HepG2 (cell line): ENCODE data around the gene ZSWIM6. TPM values are rescaled to one million over a fixed set of nuclear protein-coding genes. Genes with fewer than 3 reads are reported as not detected.

Source experiments
- ATAC-seq: fragments of 200-7000 bp; cut with Tn5 transposase; 3 replicates; pipeline ENCODE4 v1.9.1; 2020; ENCODE audit warnings: mild to moderate bottlenecking, moderate library complexity
- BruUV-seq: library from RNA; stranded (reverse); fragments of 400-500 nt; replicated peaks from 2 replicates; lab custom pipeline; 2021; lab: Mats Ljungman, UMichigan
- CTCF ChIA-PET: fragments of 300-600 bp; formaldehyde crosslinking; extraction: SDS; loops from one replicate; lab custom pipeline; 2021; ENCODE audit warnings: low total read pairs, inconsistent platforms, low intra/inter-chr PET ratio; lab: Yijun Ruan, JAX
- POLR2A ChIA-PET: fragments of 350-600 bp; sonication (Branson Sonifier 250); formaldehyde crosslinking; loops from one replicate; lab custom pipeline; 2020; ENCODE audit warnings: antibody characterized with exemption, inconsistent platforms; lab: Yijun Ruan, JAX
- DNase-seq: peaks from one replicate; pipeline ENCODE4 v3.0.0-alpha.2; 2015; ENCODE audit warnings: low spot score
- FAIRE-seq: peaks from 3 replicates; lab custom pipeline; 2011; peaks lifted over from hg19 to GRCh38; lab: Jason Lieb, UNC
- H2AFZ ChIP-seq: one replicate; pipeline ENCODE4 v1.6.1; 2011; ENCODE audit warnings: low read length, inconsistent platforms
- H3K27ac ChIP-seq: fragments of 300-600 bp; 3 replicates; pipeline ENCODE4 v1.8.0; 2011; ENCODE audit warnings: mixed run types, mild to moderate bottlenecking, mixed read lengths, low read length, inconsistent platforms; ENCODE audit not compliant: insufficient read depth; ENCODE audit errors: extremely low read length
- H3K27me3 ChIP-seq, 2 experiments: fragments of 200-600 bp in 1 of 2; 2 replicates in 1 of 2; 3 replicates in 1 of 2; pipeline versions ENCODE4 v1.6.0 to v1.8.0; 2011; ENCODE audit warnings: low read length in 2 of 2, mild to moderate bottlenecking in 2 of 2, moderate library complexity in 2 of 2, inconsistent platforms in 1 of 2; ENCODE audit not compliant: insufficient read depth in 2 of 2, control insufficient read depth in 1 of 2
- H3K36me3 ChIP-seq, 2 experiments: fragments of 200-600 bp in 1 of 2; replicated peaks in 1 of 2; 2 replicates in 1 of 2; 3 replicates in 1 of 2; pipeline versions ENCODE4 v1.5.1 to v1.8.0; 2011; ENCODE audit warnings: low read length in 2 of 2, inconsistent platforms in 1 of 2; ENCODE audit not compliant: insufficient read depth in 2 of 2, control insufficient read depth in 1 of 2
- H3K4me1 ChIP-seq: 2 replicates; pipeline ENCODE4 v1.5.1; 2012; ENCODE audit warnings: low read length, inconsistent platforms; ENCODE audit not compliant: insufficient read depth
- H3K4me2 ChIP-seq: 2 replicates; pipeline ENCODE4 v1.6.0; 2011; ENCODE audit warnings: low read depth, low read length, inconsistent platforms
- H3K4me3 ChIP-seq, 3 experiments: fragments of 200-600 bp in 1 of 3; sonication (generic), shearing (Covaris generic) in 1 of 3; replicated peaks in 1 of 3; 2 replicates each; pipeline ENCODE4 v1.5.1; 2011 to 2016; ENCODE audit warnings: low read length in 3 of 3, inconsistent platforms in 2 of 3, low read depth in 2 of 3, mild to moderate bottlenecking in 2 of 3, control low read depth in 1 of 3, mixed read lengths in 1 of 3; ENCODE audit not compliant: insufficient read depth in 1 of 3
- H3K79me2 ChIP-seq: one replicate; pipeline ENCODE4 v1.6.1; 2011; ENCODE audit warnings: low read length, inconsistent platforms; ENCODE audit not compliant: insufficient read depth
- H3K9ac ChIP-seq: 2 replicates; pipeline ENCODE4 v1.6.0; 2011; ENCODE audit warnings: mild to moderate bottlenecking, low read depth, low read length, inconsistent platforms; ENCODE audit not compliant: insufficient read depth
- H3K9me3 ChIP-seq: 2 replicates; pipeline ENCODE4 v1.5.1; 2012; ENCODE audit warnings: mild to moderate bottlenecking, low read length
- H4K20me1 ChIP-seq: 2 replicates; pipeline ENCODE4 v1.6.0; 2011; ENCODE audit warnings: inconsistent platforms, mild to moderate bottlenecking, low read length, moderate library complexity; ENCODE audit not compliant: insufficient read depth
- GTF2F1 ChIP-seq: fragments of 150-350 bp; IDR thresholded peaks from 2 replicates; pipeline ENCODE4 v1.6.1; 2014; ENCODE audit warnings: low read length
- KLF9 ChIP-seq: IDR thresholded peaks from 2 replicates; pipeline ENCODE4 v1.6.1; 2016; ENCODE audit warnings: low read depth
- PPARG ChIP-seq: conservative IDR thresholded peaks from 2 replicates; pipeline ENCODE4 v1.6.1; 2016; ENCODE audit warnings: missing biosample characterization, missing genetic modification reagents
- RELA ChIP-seq: sonication (generic); formaldehyde crosslinking; IDR thresholded peaks from 2 replicates; pipeline ENCODE4 v1.4.0; 2020; ENCODE audit warnings: missing genetic modification reagents
- SNAI1 ChIP-seq: sonication (generic); formaldehyde crosslinking; IDR thresholded peaks from 2 replicates; pipeline ENCODE4 v1.5.0; 2020; ENCODE audit warnings: mild to moderate bottlenecking, missing genetic modification reagents, borderline replicate concordance
- WIZ ChIP-seq: sonication (generic); formaldehyde crosslinking; IDR thresholded peaks from 2 replicates; pipeline ENCODE4 v1.5.1; 2020; ENCODE audit warnings: mild to moderate bottlenecking, missing genetic modification reagents
- ZNF567 ChIP-seq: sonication (generic); formaldehyde crosslinking; IDR thresholded peaks from 2 replicates; pipeline ENCODE4 v1.8.1; 2023; ENCODE audit warnings: mild to moderate bottlenecking, missing genetic modification reagents, borderline replicate concordance
- ZNF615 ChIP-seq: sonication (generic); formaldehyde crosslinking; IDR thresholded peaks from 2 replicates; pipeline ENCODE4 v1.5.0; 2020; ENCODE audit warnings: mild to moderate bottlenecking, missing genetic modification reagents, borderline replicate concordance
- ZNF672 ChIP-seq: sonication (generic); formaldehyde crosslinking; IDR thresholded peaks from 2 replicates; pipeline ENCODE4 v1.8.1; 2022; ENCODE audit warnings: missing genetic modification reagents
- ZSCAN12 ChIP-seq: sonication (generic); formaldehyde crosslinking; IDR thresholded peaks from 2 replicates; pipeline ENCODE4 v1.9.0; 2021; ENCODE audit warnings: mild to moderate bottlenecking, missing genetic modification reagents
- WGBS: methylation state at CpG from one replicate; pipeline ENCODE4 v1.1.6; 2017; ENCODE audit warnings: low lambda C conversion rate; 5-methylcytosine and 5-hydroxymethylcytosine counted together
- in situ Hi-C: cut with HindIII; loops from 2 replicates; pipeline ENCODE4 v1.10.0; 2017; ENCODE audit warnings: low pct_unique_long_range_greater_than_20kb; ENCODE audit not compliant: extremely low pct_ligation_motif_present
- intact Hi-C: fragments of 100-400 bp; cut with micrococcal nuclease; formaldehyde crosslinking; loops from one replicate; pipeline ENCODE4 v1.10.0; 2022; ENCODE audit not compliant: unreplicated experiment
- polyA plus RNA-seq, 8 experiments: library from polyadenylated mRNA; depleted of rRNA in 3 of 8; stranded (reverse) in 7 of 8; unstranded in 1 of 8; fragments of >200 nt; fragmentation: Illumina TruSeq in 4 of 8; extraction: Trizol in 4 of 8; gene quantifications; 2 replicates each; pipeline versions ENCODE4 v1.2.1 to v1.2.3, GENCODE V29; 2011 to 2016; ENCODE audit warnings: low read depth in 4 of 8, missing spikeins in 1 of 8, mixed read lengths in 1 of 8; ENCODE audit not compliant: insufficient read depth in 1 of 8
- total RNA-seq, 5 experiments: library from RNA; depleted of rRNA; stranded (reverse); fragments of >200 nt; fragmentation: Illumina TruSeq; extraction: Trizol; gene quantifications; 2 replicates each; pipeline ENCODE4 v1.2.3, GENCODE V29; 2016; ENCODE audit warnings: low read depth in 1 of 5
- TF ChIP-seq, protein P1 (sequence below), 2 experiments: fragments of 450-650 bp in 1 of 2; sonication (generic) in 1 of 2; formaldehyde crosslinking in 1 of 2; IDR thresholded peaks; 2 replicates each; pipeline versions ENCODE4 v1.6.1 to v1.8.0; 2016 to 2022; ENCODE audit warnings: antibody characterized with exemption in 1 of 2, mild to moderate bottlenecking in 1 of 2, missing genetic modification reagents in 1 of 2
- TF ChIP-seq, protein P2 (sequence below): sonication (generic); formaldehyde crosslinking; IDR thresholded peaks from 2 replicates; pipeline ENCODE4 v1.5.0; 2020; ENCODE audit warnings: missing genetic modification reagents
- TF ChIP-seq, protein P3 (sequence below): IDR thresholded peaks from 2 replicates; pipeline ENCODE4 v1.6.1; 2016; ENCODE audit warnings: low read depth, borderline replicate concordance
- TF ChIP-seq, protein P4 (sequence below): sonication (generic); formaldehyde crosslinking; IDR thresholded peaks from 2 replicates; pipeline ENCODE4 v1.8.1; 2023; ENCODE audit warnings: mild to moderate bottlenecking, inconsistent platforms, moderate library complexity, missing genetic modification reagents, borderline replicate concordance

Gene ZSWIM6
- total and polyA plus RNA-seq, 2 of the 13 experiments (the other 11 are each of a cell fraction or from before 2014, with no cell fraction given), result 0.82 to 1.9 TPM

DNA sequence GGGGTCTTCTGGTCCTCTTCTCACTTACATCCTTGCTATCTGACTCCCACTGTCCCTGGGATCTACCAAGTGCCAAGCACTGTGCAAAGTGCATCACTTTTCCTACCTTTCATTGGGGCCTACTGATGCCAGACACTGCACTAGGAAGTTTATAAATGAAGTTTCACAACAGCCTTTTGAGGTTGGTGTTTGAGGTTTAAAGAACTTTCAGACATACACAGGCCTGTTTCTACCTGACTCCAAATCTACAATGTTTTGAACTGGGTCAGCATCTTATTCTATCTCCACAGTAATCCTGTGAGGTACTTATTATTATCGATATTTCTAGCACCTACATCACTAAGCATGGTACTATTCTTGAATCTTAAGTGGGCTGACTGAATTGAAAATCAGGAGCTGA, 227.7 kb downstream of the ZSWIM6 start:
- Histone ChIP-seq H3K4me1 (no peaks in the 10 kb centered on the region), H3K9me3 (no peaks in the 10 kb centered on the region), H3K4me2 (no peak overlapping the region), H3K36me3 (no peaks in the 10 kb centered on the region), H3K27ac (no peak overlapping the region), H3K9ac (no peak overlapping the region), H3K27me3 (0 out of 5 replicates have a peak, but pooled peaks cover 0 to 2% of the 10 kb centered on the region in 2 experiments), H4K20me1 (no peaks in the 10 kb centered on the region), H3K4me3 (no peak overlapping the region), H2AFZ (no peak overlapping the region), H3K79me2 (no peaks in the 10 kb centered on the region)
- ATAC-seq, result no peak
- ChIA-PET CTCF (no interaction called here), POLR2A (no interaction called here)
- DNase-seq, result no peak
- FAIRE-seq, result no peak
- in situ Hi-C loops, result no loop called here
- WGBS, result 0% methylated on average over 1 of the region's 1 CpG
- no TSS peak for BruUV-seq
- intact Hi-C loops, result no loop called here
- TF ChIP-seq, protein P1, sequence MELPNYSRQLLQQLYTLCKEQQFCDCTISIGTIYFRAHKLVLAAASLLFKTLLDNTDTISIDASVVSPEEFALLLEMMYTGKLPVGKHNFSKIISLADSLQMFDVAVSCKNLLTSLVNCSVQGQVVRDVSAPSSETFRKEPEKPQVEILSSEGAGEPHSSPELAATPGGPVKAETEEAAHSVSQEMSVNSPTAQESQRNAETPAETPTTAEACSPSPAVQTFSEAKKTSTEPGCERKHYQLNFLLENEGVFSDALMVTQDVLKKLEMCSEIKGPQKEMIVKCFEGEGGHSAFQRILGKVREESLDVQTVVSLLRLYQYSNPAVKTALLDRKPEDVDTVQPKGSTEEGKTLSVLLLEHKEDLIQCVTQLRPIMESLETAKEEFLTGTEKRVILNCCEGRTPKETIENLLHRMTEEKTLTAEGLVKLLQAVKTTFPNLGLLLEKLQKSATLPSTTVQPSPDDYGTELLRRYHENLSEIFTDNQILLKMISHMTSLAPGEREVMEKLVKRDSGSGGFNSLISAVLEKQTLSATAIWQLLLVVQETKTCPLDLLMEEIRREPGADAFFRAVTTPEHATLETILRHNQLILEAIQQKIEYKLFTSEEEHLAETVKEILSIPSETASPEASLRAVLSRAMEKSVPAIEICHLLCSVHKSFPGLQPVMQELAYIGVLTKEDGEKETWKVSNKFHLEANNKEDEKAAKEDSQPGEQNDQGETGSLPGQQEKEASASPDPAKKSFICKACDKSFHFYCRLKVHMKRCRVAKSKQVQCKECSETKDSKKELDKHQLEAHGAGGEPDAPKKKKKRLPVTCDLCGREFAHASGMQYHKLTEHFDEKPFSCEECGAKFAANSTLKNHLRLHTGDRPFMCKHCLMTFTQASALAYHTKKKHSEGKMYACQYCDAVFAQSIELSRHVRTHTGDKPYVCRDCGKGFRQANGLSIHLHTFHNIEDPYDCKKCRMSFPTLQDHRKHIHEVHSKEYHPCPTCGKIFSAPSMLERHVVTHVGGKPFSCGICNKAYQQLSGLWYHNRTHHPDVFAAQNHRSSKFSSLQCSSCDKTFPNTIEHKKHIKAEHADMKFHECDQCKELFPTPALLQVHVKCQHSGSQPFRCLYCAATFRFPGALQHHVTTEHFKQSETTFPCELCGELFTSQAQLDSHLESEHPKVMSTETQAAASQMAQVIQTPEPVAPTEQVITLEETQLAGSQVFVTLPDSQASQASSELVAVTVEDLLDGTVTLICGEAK (IDR thresholded peaks at IDR 0.05), result no peak
- TF ChIP-seq, protein P1 (CRISPR knock-in tag; IDR thresholded peaks at IDR 0.05), result no peak
- TF ChIP-seq ZNF615 (CRISPR knock-in tag), result no peak
- TF ChIP-seq WIZ (CRISPR knock-in tag), result no peak
- no peak for TF ChIP-seq RELA (CRISPR knock-in tag)
- no peak for TF ChIP-seq SNAI1 (CRISPR knock-in tag)
- no peak for TF ChIP-seq ZNF567 (CRISPR knock-in tag)
- TF ChIP-seq KLF9 (CRISPR knock-in tag), result no peak
- TF ChIP-seq PPARG (CRISPR knock-in tag), result no peak
- TF ChIP-seq, protein P2, sequence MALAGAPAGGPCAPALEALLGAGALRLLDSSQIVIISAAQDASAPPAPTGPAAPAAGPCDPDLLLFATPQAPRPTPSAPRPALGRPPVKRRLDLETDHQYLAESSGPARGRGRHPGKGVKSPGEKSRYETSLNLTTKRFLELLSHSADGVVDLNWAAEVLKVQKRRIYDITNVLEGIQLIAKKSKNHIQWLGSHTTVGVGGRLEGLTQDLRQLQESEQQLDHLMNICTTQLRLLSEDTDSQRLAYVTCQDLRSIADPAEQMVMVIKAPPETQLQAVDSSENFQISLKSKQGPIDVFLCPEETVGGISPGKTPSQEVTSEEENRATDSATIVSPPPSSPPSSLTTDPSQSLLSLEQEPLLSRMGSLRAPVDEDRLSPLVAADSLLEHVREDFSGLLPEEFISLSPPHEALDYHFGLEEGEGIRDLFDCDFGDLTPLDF (CRISPR knock-in tag), result no peak
- no peak for TF ChIP-seq ZSCAN12 (CRISPR knock-in tag)
- TF ChIP-seq GTF2F1, result no peak
- TF ChIP-seq ZNF672 (CRISPR knock-in tag), result no peak
- TF ChIP-seq, protein P3, sequence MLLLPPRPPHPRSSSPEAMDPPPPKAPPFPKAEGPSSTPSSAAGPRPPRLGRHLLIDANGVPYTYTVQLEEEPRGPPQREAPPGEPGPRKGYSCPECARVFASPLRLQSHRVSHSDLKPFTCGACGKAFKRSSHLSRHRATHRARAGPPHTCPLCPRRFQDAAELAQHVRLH (CRISPR knock-in tag), result no peak
- TF ChIP-seq, protein P4, sequence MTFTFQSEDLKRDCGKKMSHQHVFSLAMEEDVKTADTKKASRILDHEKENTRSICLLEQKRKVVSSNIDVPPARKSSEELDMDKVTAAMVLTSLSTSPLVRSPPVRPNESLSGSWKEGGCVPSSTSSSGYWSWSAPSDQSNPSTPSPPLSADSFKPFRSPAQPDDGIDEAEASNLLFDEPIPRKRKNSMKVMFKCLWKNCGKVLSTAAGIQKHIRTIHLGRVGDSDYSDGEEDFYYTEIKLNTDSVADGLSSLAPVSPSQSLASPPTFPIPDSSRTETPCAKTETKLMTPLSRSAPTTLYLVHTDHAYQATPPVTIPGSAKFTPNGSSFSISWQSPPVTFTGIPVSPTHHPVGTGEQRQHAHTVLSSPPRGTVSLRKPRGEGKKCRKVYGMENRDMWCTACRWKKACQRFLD, result no peak
